Measurements from ENCODE around the gene SEC16A.

Gene SEC16A

DNA sequence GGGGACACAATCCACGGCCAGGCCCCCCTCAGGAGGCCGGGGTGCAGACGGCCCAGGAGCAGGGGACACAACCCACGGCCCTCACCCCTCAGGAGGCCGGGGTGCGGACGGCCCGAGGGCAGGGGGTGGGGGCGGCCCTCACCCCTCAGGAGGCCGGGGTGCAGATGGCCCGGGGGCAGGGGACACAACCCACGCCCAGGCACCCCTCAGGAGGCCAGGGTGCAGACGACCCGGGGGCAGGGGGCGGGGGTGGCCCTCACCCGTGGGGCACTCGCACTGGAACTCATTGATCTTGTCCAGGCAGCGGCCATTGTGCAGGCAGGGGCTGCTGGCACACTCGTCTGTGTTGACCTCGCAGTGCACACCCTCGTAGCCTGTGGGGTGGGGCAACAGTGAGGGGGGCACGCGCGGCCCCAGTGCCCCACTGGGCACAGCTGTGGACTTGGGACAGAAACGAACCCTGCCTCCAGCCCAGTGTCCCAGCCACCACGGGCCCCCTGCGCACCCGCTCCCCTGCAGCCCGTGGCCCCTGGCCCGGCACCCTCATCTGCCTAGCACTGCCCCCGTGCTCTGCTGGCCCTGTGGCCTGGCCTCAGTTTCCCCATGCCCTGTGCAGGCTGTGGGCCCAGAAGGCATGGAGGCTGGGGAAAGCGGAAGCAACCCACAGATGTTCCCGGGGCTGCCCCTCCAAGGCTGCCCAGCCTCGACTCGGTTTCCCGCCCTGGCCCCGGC lies 34.3 kb upstream of the SEC16A start:
- no peak for DNase-seq

DNA sequence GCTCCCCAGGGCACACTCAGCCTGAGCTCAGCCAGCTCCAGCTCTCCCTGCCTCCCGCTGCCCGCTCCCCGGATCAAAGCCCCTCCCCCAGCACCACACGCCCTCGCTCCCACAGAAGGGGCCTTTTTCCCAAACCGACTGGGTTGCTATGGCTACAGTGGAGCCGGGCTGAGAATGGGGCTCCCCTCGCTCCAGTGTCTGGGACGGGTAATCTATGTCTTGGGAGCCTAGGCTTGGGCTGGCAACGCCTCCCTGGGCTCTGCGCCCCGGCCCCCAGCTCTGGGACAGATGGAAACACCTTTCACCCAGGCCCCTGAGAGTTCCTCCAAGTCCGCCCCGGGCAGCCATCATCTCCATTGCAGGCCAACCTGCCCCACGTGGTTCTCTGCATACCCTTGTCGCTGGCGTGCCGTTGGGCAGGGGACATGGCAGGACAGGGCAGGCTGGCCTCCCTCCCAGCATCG lies 33.4 kb upstream of the SEC16A start:
- DNase-seq = no peak

DNA sequence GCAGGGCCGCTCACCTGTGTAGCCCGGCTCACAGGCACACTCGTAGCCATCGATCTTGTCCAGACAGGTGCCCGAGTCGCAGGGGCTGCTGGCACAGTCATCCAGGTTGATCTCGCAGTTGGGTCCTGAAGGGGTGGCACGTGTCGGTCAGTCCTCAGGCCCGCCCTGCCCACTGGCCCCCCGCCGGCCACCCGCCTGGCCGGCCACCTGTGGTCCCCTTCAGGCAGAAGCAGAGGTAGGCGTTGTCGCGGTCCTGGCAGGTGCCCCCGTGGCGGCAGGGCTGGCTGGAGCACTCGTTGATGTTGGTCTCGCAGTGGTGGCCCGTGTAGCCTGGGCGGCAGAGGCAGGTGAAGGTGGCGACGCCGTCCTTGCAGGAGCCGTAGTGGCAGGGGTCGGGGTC lies 32.4 kb upstream of the SEC16A start:
- DNase-seq = no peak

DNA sequence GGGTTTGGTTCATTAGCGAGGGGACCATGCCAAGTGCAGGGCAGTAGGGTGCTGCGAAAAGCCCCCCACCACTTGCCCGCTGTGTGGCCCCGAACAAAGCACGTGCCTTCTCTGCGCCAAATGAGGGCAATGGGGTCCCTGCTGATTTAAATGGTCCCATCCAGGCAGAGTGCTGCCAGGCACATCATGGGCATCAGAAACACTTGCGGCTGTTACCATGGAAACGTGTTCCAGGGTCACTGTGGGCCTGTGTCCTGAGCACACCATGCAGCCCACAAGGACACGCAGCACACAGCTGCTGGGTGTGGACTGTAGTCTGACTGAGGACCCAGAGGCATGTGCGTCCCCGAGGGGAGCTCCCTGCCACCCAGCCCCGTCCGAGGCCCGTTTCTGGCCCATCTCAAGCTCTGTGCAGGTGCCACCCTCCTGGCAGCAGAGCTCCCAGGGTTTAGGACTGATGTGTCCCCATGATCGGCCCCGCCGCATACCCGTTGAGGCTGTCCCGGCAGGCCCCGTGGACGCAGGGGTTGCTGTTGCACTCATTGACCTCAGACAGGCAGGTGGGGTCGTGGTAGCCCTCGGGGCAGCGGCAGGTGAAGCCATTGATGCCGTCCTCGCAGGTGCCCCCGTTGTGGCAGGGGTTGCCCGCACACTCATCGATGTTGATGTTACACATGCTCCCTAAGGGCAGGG lies 31.3 kb upstream of the SEC16A start:
- DNase-seq = no peak

DNA sequence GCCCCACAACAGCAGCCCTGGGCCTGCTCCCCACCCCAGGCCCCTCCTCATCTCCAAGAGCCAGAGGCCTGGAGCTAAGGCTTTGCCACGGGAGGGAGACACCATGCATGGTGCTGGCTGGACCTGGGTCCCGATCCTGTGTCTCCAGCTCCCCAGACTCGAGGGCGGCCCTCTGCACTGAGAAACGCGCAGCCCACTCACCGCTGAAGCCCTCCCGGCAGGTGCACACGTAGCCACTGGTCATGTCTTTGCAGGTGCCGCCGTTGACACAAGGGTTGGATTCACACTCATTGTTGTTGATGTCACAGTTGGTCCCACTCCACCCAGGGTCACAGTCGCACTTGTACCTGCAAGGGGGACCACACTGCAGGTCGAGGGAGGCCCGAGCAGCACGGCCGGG lies 30.4 kb upstream of the SEC16A start:
- no peak for DNase-seq

DNA sequence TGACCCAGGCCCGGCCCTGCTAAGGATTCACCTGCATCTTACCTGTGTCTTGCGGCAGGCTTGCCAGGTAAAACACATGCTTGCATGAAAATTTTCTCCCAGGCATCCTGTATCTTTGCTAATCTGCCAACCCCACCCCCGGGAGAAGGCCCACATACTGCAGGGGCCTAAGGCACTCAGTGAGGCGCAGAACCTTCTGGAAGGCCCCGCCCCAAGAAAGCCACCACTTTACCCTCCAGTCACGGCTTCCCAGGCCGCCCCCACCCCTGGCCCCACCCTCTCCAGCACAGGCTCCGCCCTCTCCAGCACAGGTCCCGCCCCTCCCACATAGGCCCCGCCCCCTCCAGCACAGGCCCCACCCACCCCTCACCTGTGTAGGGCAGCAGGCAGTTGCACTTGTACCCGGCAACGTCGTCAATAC lies 29.8 kb upstream of the SEC16A start:
- DNase-seq = no peak

DNA sequence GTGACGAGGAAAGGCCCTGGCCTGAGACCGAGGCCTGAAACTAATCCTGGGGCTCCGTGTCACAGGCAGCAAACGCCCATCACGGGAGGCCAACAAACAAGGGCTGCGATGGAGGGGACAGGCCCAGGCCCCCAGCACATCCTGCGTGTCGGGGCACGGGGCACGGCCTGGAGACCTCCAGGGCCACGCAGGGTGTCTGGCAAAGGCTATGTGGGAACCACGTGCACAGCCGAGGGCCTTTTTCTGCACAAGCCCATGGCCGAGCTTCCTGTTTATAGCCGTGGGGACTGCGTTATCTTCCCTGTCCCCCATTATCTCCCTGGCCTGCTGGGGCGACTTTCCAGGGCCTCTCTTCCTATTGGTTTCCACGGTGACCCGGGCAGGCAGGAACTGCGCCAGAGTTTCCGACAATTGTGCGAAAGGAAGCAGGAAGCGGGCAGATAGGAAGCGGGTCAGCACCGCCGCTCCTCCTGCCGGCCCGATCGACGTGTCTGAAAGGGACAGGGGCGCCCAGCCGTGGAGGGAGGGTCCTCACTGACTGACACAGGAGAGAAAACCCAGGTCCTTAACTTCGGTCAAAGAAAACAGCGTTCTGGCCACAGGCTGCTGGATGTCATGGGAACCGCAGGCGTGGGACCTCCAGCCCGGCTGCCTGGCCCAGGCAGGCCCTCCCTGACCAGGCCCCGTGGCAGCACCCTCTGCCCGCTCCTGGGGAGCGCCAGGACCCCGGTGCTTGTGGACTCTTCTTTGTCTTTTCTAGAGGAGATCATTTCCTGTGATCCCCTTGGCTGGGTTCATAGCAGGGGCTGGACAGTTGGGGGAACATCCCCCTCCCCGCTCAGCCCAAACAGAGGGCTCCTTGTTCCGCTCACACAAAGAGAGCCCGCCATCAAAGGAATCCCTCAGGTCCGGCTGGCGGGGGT lies 29.1 kb upstream of the SEC16A start:
- DNase-seq = no peak

DNA sequence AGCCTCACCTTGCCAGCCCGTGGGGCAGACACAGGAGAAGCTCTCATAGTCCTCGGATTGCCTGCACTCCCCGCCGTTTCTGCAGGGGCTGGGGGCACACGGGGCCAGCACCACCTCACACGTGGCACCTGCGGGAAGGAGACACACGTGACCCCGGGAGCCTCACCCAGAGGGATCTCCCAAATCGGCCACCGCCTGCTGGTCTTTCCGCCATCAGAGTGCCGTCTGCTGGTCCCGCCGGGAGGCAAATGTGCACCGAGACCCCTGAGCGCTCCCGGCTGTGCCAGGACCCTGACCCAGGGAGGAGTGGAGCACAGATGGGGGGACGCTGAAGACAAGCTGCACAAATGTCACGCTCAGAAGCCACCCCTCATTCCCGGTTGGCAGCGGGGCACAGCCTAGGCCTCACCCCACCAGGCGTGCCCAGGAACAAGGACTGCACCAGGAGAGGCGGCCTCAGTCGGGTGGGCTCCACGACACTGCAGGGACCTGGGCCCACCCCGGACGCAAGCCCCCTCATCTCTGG lies 28.4 kb upstream of the SEC16A start:
- DNase-seq = no peak

DNA sequence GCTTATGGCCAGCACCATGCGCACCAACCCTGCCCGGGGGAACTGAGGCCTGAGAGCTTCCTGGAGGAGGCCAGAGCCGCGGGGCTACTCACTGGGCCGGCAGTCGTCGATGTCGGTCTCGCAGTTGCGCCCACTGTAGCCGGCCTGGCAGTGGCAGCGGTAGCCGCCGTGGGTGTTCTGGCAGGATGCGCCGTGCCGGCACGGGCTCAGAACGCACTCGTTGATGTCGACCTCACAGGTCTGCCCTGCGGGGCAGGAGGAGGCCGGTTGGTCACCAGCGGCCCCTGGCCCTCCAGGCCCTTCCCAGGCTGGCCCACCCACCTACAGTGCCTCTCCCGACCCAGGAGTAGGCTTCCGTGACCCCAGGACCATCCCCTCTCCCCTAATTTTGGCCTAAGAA lies 27.7 kb upstream of the SEC16A start:
- no peak for DNase-seq

DNA sequence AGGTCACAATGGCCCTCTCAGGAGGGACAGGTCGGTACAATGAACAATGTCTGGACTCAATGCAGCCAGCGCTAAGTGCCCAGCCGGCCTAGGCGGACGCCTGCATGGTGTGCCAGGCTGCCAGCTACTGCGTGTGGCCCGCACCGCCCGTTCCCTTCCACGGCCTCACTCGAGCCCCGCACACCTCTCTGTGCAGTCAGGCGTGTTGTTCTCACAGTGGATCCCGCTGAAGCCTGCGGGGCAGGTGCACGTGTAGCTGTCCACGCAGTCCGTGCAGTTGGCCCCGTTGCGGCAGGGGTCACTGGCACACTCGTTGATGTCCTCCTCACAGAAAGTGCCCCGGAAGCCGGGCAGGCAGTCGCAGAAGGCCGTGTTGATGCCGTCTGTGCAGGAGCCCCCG lies 26.7 kb upstream of the SEC16A start:
- no peak for DNase-seq

DNA sequence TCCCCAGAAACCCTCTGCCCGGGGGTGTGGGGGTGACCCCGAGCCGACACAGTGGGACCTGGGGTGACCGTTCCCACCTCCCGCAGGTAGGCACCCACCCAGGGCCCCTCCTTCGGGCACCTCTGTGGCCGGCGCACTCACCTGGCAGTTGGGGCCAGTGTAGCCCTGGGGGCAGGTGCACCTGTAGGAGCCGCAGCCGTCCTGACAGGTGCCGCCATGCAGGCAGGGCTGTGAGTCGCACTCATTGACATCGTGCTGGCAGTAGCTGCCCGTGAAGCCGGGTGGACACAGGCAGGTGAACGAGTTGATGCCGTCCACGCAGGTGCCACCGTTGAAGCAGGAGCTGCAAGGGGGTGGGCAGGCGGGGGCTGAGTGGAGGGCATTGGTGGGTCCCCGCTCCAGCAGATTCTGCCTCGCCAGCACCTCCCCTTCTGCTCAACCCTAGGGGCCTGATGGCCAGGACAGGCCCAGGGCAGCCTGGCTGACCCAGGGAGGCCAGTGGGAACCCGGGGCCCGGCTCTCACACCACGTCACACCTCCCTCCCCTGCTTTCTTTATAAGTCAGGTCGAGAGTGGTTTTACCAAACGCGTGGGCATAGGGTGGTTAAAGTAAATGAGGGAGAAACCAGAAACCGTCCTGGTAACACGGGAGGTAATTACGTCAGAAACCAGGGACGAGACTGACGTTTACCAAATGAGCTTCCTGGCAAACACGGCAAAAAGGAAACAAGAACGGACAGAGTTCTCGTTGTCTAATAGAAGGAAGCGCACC lies 26.1 kb upstream of the SEC16A start:
- DNase-seq = no peak

DNA sequence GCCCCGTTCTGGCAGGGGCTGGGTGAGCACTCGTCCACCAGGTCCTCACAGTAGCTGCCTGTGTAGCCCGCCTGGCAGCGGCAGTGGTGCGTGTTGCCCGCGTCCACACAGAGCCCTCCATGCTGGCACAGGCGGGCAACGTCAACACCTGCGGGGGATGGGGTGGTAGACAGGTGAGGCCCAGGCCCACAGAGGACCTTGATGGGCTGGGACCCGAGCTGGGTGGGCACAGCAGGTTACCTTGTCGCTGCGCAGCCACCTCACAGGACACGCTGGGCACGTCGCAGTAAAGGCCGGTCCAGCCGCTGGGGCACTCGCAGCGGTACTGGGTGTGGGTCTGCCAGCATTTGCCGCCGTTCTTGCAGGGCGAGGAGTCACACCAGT lies 25.1 kb upstream of the SEC16A start:
- DNase-seq = no peak

DNA sequence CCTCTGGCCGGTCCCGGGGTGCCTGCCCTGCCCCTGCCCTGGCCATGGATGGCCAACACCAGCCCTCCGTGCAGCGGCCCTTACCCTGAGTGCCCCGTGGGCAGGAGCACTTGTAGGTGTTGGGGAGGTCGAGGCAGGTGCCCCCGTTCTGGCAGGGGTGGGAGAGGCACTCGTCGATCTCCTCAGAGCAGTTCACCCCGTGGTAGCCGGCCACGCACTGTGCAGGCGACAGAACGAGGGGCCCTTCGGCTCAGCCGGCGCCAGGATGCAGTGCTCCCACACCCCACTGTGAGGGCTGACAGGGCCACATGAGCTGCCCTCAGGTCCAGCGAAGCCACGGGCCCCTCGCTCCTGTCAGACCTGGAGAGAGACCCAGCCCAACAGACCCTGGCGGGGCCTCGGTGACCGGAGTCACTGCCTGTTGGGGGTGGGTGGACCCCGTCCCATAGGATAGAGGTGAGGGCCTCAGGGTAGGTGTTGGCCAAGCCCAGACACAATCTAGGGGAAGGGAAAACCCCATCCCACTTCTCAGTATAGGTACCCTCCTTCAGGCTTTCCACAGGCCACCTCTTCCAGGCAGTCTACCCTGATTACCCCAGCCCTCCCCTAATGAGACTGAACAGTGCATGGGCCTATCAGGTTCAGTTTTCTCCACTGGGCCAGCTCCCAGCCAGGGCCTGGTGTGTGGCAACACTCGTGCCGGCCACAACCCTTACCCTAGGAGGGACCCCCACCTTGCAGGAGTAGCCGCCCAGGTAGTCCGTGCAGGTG lies 24.6 kb upstream of the SEC16A start:
- DNase-seq = no peak

DNA sequence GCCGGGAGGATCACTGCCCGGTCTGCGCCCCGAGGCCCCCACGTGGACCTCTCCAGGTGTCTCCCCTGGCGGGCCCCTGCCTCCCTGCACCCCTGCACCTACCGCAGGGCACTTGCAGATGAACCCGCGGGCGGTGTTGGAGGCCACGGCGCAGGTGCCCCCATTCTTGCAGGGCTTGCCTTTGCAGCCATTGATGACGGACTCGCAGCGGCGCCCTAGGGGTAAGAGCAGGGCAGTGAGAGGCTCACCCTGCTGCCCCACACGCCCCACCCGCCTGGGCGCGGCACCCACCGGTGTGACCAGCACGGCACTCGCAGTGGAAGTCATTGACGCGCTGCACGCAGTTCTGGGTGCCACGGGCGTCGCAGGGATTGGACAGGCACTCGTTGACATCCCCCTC lies 23.6 kb upstream of the SEC16A start:
- DNase-seq = no peak

DNA sequence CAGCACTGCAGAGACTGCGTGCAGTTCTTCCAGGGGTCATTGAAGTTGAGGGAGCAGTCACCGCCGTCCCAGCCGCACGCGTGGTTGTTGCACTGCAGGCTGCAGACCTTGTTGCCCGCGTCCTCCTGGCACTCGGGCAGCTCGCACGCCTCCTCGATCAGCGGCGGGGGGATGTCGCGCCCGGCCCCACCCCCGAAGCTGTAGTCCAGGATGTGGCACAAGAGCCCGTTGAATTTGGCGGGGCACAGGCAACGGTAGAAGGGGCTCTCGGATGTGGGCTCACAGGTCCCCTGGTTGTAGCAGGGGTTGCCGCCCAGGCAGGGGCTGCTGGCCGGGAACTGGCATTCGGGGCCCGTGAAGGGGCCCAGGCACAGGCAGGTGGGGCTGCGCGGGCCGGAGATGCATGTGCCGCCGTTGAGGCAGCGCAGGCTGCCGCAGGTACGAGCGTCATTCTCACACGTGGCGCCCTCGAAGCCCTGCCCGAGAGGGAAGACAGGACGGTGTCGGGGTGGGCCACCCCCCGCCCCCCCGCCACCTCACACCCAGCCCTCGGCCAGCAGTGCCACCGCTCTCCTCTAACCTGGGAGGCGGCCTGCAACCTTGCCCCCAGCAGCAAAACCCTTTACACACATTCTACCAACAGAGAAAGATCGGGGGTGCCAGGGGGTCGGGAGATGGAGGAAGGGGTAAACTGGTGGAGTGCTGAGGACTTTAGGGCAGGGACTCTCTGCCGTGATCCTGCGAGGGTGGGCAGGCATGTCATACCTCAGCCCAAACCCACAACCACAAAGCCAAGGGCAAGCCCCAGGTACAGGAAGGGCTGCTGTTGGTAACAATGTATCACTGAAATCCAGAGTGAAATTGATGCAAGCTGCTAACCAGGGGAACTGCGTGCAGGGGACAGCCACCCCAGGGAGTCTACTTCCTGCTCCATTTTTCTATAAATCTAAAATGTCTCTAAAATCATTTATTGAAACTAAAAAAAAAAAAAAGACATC lies 22.9 kb upstream of the SEC16A start:
- DNase-seq = no peak

DNA sequence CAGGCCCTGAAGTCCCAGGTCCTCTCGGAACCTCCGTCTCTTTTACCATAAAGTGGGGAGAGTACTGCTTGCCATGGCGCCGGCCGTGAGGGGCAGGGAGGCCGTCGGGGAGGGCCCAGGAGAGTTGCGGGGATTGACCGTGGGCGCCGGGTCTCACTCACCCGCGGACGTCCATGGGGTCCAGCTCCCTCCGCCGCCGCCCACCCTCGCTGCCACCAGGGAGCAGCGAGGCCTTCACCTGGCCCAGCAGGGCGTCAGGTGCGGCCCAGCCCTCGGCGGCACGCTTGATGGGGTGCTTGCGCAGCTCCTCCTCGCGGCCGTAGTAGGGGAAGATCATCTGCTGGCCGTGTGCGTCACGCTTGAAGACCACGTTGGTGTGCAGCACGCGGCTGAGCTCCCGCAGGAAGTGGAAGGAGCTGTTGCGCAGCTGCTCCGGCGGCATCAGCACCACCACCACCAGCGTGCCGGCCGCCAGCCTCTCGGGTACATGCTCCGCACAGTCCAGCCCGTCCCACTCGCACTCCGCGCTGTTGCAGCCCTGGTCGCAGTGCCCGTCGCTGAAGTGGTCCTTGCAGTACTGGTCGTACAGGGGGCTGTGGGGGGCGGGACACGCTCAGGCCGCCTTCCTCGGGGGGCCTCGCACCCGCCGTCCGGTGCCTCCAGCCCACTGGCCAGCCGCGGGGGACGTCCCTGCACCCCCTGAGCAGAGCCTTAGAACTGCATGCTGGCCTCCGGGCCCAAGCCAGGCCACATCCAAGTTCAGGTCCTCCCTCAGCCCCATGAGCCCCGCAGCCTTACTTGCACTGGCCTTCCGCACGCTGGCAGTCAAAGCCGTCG lies 21.9 kb upstream of the SEC16A start:
- DNase-seq = no peak

DNA sequence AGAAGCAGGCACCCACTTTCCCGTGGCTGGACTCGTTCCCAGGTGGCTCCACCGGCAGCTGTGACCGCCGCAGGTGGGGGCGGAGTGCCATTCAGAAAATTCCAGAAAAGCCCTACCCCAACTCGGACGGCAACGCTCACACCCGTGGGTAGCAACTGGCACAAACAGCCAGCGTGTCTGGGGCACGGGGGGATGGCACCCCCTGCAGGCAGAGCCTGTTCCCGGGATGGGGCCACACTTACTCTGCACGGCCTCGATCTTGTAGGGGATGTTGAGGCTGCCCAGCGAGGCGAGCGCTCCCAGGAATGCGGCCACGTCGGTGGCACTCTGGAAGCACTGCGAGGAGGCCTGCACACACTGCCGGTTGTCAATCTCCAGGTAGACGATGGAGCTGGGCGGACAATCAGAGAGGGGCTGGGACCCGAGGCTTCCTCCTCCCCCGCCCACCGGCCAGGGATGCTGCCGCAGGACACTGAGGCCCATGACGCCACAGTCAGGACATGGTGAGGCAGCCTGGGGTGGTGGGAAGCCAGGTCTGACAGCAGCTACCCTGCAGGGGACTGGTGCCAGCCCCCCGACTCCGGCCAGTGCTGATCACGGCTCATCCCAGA lies 20.2 kb upstream of the SEC16A start:
- no peak for DNase-seq

DNA sequence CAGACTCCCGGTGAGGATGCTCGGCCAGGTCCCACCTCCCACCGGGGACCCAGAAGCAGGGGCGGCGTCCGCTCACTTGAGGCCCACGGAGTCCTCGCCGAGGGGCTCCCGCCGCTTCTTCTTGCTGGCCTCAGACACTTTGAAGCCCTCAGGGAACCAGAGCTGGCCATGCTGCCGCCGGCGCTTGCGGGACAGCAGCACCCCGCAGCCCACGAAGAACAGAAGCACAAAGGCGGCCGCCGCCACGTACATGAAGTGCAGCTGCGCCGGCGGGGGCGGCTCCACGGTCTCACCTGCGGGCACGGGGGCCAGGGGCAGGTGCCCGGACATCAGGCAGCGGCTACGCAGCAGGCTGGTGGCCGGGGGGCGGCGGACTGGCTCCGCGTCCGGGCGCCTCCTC lies 19.4 kb upstream of the SEC16A start:
- no peak for DNase-seq

DNA sequence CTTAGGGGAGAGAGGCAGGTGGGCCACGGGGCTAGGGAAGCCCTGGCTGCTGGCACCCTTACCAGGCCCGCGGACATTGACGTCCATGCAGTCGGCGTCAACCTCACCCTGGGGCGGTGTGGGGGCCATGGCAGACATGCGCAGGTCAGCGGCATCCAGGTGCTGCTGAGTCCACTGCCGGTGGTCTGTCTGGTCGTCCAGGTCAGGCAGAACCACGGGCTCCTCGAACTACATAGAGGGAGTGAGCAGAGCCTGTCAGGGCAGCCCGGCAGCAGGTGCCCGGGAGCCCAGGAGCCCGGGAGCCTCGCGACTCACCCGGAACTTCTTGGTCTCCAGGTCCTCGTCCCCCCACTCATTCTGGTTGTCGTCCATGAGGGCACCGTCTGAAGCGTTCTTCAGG lies 18.8 kb upstream of the SEC16A start:
- no peak for DNase-seq
